Measurements from ENCODE around the gene SPRED2.

SPRED2 gene

GRCh38 chr2:65281627-65282351 lies 150.6 kb downstream of the SPRED2 start:
- TF ChIP-seq EZH2phosphoT487 (IDR thresholded peaks at IDR 0.05; ENCODE audit: borderline replicate concordance, low read length) (no peak), CTCF (IDR thresholded peaks at IDR 0.05; ENCODE audit: low read depth, low read length, poor library complexity, severe bottlenecking) (no peak)
- peaks cover 24% of the 10 kb centered on the region for H3K4me1 ChIP-seq (ENCODE audit: control insufficient read depth, low read length)
- H3K36me3 ChIP-seq (ENCODE audit: control insufficient read depth, low read length), result no peaks in the 10 kb centered on the region
- H3K9me3 ChIP-seq (ENCODE audit: control insufficient read depth, insufficient read depth, low read length), result no peaks in the 10 kb centered on the region
- H3K27me3 ChIP-seq (ENCODE audit: control insufficient read depth, low read length), result peaks cover 7% of the 10 kb centered on the region; the same call in 1 of the 2 replicates
- no peak overlapping the region for H3K4me3 ChIP-seq (ENCODE audit: low read length)
- no peak overlapping the region for H3K4me2 ChIP-seq (ENCODE audit: low read length)
- no peak overlapping the region for H3K27ac ChIP-seq (ENCODE audit: low read depth, low read length)
- no peaks in the 10 kb centered on the region for H3K79me2 ChIP-seq (ENCODE audit: control insufficient read depth, low read length)
- H3F3A ChIP-seq (ENCODE audit: control insufficient read depth, insufficient read depth), result peaks cover 4% of the 10 kb centered on the region
- H4K20me1 ChIP-seq (ENCODE audit: control insufficient read depth, insufficient read depth, low read depth, low read length), result no peaks in the 10 kb centered on the region
- H3K9me2 ChIP-seq (replicated peaks; ENCODE audit: control insufficient read depth, low read length), result no peaks in the 10 kb centered on the region

- Histone ChIP-seq H4K20me1 (ENCODE audit: control insufficient read depth, insufficient read depth, low read depth, low read length) (no peaks in the 10 kb centered on the region), H3F3A (ENCODE audit: control insufficient read depth, insufficient read depth) (peaks cover 23% of the 10 kb centered on the region), H3K36me3 (ENCODE audit: control insufficient read depth, low read length) (no peaks in the 10 kb centered on the region), H3K4me3 (ENCODE audit: low read length) (no peak overlapping the region), H3K27me3 (ENCODE audit: control insufficient read depth, low read length) (peaks cover 7% of the 10 kb centered on the region), H3K79me2 (ENCODE audit: control insufficient read depth, low read length) (no peaks in the 10 kb centered on the region), H3K9me2 (replicated peaks; ENCODE audit: control insufficient read depth, low read length) (no peaks in the 10 kb centered on the region), H3K9me3 (ENCODE audit: control insufficient read depth, insufficient read depth, low read length) (no peaks in the 10 kb centered on the region), H3K27ac (ENCODE audit: low read depth, low read length) (no peak overlapping the region), H3K4me1 (ENCODE audit: control insufficient read depth, low read length) (peaks cover 24% of the 10 kb centered on the region), H3K4me2 (ENCODE audit: low read length) (no peak overlapping the region)
- no peak for TF ChIP-seq EZH2phosphoT487 (IDR thresholded peaks at IDR 0.05; ENCODE audit: borderline replicate concordance, low read length)
- TF ChIP-seq CTCF (IDR thresholded peaks at IDR 0.05; ENCODE audit: low read depth, low read length, poor library complexity, severe bottlenecking), result no peak
Observed at GRCh38 chr2:65279756-65280155, 152.6 kb downstream of the SPRED2 start.

- peaks cover 7% of the 10 kb centered on the region for H3K27me3 ChIP-seq (ENCODE audit: control insufficient read depth, low read length)
- H3K4me2 ChIP-seq (ENCODE audit: low read length), result peak overlapping the region; percentile 38
- peaks cover 24% of the 10 kb centered on the region for H3K4me1 ChIP-seq (ENCODE audit: control insufficient read depth, low read length)
- H3K27ac ChIP-seq (ENCODE audit: low read depth, low read length), result no peak overlapping the region
- H3K4me3 ChIP-seq (ENCODE audit: low read length), result no peak overlapping the region
- no peaks in the 10 kb centered on the region for H3K36me3 ChIP-seq (ENCODE audit: control insufficient read depth, low read length)
- no peaks in the 10 kb centered on the region for H4K20me1 ChIP-seq (ENCODE audit: control insufficient read depth, insufficient read depth, low read depth, low read length)
- H3F3A ChIP-seq (ENCODE audit: control insufficient read depth, insufficient read depth), result peaks cover 31% of the 10 kb centered on the region
- H3K9me3 ChIP-seq (ENCODE audit: control insufficient read depth, insufficient read depth, low read length), result no peaks in the 10 kb centered on the region
- H3K79me2 ChIP-seq (ENCODE audit: control insufficient read depth, low read length), result no peaks in the 10 kb centered on the region
- H3K9me2 ChIP-seq (replicated peaks; ENCODE audit: control insufficient read depth, low read length), result no peaks in the 10 kb centered on the region
- no peak for TF ChIP-seq EZH2phosphoT487 (IDR thresholded peaks at IDR 0.05; ENCODE audit: borderline replicate concordance, low read length)
- TF ChIP-seq CTCF (IDR thresholded peaks at IDR 0.05; ENCODE audit: low read depth, low read length, poor library complexity, severe bottlenecking), result no peak
Observed at GRCh38 chr2:65278531-65278981, 153.8 kb downstream of the SPRED2 start.
